Erythroblast (primary cell): ENCODE results near the gene CSK.

Experiments used
- DNase-seq, 2 experiments: peaks; one replicate each; lab custom pipeline; 2025; lab: John Stamatoyannopoulos, UW
- GATA1 ChIP-seq: IDR thresholded peaks from 2 replicates; pipeline ENCODE4 v1.6.1; 2011; ENCODE audit warnings: low read depth, mild to moderate bottlenecking, control low read depth, low read length, moderate library complexity
- POLR2A ChIP-seq: IDR thresholded peaks from 2 replicates; pipeline ENCODE4 v1.6.1; 2011; ENCODE audit warnings: mild to moderate bottlenecking, low read length

The CSK gene

DNA sequence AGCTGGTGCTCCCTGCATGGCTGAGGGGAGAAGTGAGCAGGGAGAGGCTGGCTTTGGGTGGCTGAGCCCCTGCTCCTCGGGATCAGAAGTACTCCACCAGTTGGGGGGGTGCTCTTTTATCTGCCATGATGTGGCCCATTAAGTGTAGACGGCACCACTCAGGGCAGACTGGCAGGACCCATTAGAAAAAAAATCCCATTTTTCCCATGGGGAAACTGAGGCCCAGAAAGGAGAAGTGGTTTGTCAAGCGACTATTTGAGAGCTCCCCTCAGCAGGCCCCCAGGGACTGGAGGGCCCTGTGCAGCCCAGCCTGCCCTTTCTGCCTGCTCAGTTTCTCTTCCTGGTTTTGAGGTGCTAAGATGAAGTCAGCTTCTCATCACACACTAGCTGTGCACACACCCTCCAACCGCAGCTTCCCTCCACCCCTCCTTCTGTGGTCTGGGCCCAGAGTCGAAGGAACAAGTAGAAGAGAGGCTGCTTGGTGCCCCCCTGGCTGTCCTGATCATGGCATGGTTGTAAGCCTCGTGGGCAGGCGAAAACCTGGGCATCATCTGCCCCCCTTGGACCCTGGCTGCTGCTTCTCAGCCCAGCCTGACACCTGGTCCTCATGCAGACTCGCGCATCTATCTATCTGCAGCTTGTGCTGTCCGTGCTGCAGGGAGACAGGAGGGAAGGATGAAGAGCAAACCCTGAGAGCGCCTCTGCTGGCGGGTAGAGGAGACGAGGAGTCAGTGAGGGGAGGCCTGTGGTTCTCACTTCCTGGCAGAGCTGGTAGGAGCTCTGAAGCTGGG lies 5.6 kb downstream of the CSK start:
- TF ChIP-seq GATA1 (no peak), POLR2A (peak; percentile 38)
- peak; percentile 86 for DNase-seq

DNA sequence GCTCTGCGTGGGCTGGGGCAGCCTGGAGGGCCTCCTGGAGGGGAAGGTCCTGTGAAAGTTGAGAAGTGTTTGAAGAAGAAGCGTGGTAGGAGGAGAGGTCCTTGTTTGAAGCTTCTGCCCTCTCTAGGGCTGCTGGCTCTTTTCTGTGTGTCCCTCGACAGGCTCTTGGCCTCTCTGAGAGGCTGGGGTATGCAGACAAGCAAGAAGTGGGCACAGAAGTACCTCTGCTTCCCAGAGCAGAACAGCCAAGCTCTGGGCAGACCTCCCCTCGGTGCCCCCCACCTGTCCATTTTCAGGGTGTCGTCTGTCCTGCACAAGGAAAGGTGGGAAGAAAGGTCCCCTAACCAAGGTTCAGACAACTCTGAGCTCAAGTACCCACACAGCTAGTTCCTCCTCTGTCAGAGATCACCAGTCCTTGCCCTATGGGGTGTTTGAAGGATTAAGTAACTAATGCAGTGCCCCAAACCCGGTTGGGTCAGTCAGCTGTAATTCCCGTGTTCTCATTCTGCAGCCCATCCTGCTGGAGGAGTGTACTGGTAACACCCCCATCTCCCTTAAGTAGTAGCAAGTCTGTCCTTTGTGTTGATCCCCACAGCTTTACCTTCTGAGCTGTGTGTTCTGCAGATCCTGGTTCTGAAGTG lies 6.3 kb downstream of the CSK start:
- TF ChIP-seq POLR2A, result no peak
- TF ChIP-seq GATA1, result no peak
- DNase-seq, result no peak

GRCh38 chr15:74788683-74789151 lies 6.8 kb downstream of the CSK start:
- DNase-seq, result no peak

GRCh38 chr15:74789171-74789631 lies 7.3 kb downstream of the CSK start:
- DNase-seq, result no peak
- TF ChIP-seq POLR2A (no peak), GATA1 (no peak)

More at GRCh38 chr15:74788683-74789151, 6.8 kb downstream of the CSK start:
- TF ChIP-seq POLR2A (no peak), GATA1 (no peak)

- TF ChIP-seq GATA1, result no peak
- TF ChIP-seq POLR2A, result no peak
- DNase-seq, result no peak
Measured at GRCh38 chr15:74789741-74790079, 7.8 kb downstream of the CSK start.

DNA sequence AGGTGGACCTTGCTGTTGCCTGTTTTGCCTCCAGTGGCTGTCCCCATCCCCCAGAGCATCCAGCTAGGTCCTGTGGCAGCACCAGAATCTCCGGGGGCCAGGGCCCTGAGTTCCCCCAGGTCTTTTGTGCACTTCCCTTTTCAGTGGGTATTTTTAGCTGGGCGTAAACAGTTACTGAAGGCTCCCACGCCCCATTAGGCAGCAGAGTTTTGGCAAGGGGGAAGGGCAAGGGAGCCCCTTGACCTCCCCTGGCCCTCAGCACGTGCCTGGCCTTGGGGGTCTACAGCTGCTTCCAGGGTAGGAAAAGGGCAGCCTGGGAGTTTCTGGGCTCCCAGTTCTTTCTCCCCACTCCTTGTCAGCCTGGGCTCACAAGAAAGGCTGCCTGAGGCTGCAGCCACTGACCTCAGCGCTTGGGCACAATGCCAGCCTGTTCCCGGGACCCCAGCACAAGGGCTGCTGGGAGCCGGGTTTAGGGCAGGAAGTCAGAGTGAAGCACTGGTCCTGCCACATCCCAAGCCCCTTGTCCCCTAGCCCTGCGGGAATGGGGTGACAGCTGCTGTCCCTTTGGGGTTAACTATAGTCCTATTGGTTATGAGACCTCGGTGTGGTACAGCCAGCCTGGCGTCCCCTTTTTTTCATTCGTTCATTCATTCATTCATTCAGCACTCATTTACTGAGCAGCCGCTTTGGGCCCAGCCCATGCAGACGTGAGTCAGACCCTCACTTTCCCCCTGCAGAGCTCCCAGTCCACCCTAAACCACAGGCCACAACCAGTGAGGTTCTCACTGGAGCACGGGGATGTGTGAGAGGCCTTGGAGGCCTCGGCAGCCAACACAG lies 8.4 kb downstream of the CSK start:
- DNase-seq, result peak; percentile 56 to 73
- TF ChIP-seq POLR2A (no peak), GATA1 (no peak)

DNA sequence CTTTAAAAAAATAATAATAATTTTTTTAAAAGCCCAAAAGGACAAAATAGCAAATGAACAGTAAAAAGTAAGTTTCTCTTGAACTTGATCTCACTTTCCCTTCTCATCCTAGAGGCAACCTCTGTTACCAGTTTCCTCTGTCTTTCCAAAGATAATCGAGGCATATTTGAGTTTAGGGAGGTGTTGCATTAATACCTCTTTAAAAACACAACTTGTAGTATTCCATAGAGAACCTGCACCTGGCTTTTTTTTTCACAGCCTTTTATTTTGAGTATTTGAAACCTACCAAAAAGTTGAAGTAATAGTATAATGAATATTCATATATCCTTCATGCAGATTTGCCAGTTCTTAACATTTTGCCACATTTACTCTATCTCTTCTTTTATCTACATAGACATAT lies 9.1 kb downstream of the CSK start:
- TF ChIP-seq GATA1 (no peak), POLR2A (no peak)
- no peak for DNase-seq

GRCh38 chr15:74791667-74792066 lies 9.8 kb downstream of the CSK start:
- TF ChIP-seq POLR2A, result no peak
- no peak for TF ChIP-seq GATA1
- DNase-seq, result no peak

DNA sequence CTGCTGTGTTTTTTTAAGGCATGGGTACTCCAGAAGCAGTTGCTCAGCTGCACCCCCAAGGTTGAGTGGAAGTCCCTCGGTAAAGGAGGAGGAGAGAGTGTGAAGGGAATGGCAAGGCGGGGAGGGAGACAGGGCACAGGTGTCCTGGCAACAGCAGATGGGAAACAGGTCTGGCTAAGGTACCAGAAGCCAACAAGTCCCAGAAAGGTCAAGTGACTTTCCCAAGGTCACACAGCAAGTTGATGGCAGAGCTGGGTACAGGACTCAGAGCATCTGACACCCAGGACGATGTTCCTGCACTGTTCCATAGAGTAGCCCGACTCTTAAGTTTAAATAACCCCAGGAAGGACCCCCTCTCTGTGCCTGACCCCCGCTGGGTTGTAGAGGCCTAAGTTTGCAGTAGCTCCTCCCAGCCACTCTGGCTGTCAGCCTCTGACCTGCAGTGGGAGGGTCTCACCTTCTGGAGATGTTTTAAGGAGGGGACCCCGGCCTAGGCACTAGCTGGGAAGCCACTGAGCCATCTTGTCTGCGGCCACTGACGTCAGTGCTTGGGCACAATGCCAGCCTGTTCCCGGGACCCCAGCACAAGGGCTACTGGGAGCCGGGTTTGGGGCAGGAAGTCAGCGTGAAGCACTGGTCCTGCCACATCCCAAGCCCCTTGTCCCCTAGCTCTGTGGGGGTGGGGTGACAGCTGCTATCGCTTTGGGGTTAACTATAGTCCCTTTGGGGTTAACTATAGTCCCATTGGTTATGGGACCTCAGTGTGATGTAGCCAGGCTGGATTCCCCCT lies 10.5 kb downstream of the CSK start:
- no peak for DNase-seq
- TF ChIP-seq GATA1 (no peak), POLR2A (no peak)

GRCh38 chr15:74793135-74794028 lies 11.5 kb downstream of the CSK start:
- peak in 1 of 2 experiments; percentile 24 for DNase-seq
- TF ChIP-seq GATA1, result no peak
- no peak for TF ChIP-seq POLR2A

GRCh38 chr15:74794248-74794969 lies 12.5 kb downstream of the CSK start:
- DNase-seq, result no peak
- TF ChIP-seq POLR2A (no peak), GATA1 (no peak)
